ENCODE measurements around the gene KLHL28. TPM values are rescaled to one million over a fixed set of nuclear protein-coding genes. Genes with fewer than 3 reads are reported as not detected.

Gene KLHL28
- total and polyA plus RNA-seq, 8 donors, result 1.5 to 9.2 (median 5.8) TPM

DNA sequence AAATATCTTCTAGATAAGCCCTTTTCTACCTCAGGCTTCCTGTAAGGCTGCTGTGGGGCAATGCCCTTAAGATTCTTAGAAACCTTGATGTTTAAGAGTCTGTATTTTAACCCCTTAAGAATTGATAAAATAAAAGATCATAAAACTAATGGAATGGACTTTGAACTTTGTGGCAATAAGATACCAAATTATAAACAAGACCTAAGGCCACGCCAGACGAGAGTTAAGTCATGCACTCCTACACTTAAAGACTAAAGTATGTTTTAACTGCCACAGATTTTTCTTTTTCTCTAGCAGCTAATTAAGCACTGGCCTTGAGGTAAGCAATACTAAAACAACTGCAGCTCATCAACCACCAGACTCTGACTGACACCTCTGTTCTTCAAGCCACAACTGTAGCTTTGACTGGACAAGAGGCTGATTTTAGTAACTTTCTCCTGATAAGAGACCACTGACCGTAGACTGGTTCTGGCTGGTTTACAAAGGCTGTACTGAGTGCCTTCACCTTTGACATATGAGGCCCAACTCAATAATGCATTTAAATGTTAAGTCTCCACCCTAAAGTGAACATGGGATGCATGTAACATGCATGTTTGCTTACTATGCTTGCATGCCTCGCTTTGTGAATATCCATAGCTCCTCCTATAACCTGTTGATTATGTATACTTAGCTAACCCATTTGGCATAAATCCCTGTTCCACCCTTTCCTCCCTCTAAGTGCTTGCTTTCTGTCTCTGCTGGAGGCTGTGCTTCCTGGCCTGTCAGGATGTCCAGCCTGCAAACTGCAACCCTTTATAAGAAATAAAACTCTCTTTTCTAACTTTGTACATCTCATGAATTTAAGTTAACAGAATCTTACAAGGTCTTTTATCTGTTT lies 71.9 kb downstream of the KLHL28 start:
- no peaks in the 10 kb centered on the region for H3K9me3 ChIP-seq
- H3K4me1 ChIP-seq, result no peaks in the 10 kb centered on the region
- H3K27ac ChIP-seq, result no peak overlapping the region
- FAIRE-seq (no peak), ATAC-seq (no peak), DNase-seq (no peak)
- H3K27me3 ChIP-seq, result no peaks in the 10 kb centered on the region
- H3K4me3 ChIP-seq, result no peak overlapping the region
- H3K36me3 ChIP-seq, result no peaks in the 10 kb centered on the region
- TF ChIP-seq, protein P1, sequence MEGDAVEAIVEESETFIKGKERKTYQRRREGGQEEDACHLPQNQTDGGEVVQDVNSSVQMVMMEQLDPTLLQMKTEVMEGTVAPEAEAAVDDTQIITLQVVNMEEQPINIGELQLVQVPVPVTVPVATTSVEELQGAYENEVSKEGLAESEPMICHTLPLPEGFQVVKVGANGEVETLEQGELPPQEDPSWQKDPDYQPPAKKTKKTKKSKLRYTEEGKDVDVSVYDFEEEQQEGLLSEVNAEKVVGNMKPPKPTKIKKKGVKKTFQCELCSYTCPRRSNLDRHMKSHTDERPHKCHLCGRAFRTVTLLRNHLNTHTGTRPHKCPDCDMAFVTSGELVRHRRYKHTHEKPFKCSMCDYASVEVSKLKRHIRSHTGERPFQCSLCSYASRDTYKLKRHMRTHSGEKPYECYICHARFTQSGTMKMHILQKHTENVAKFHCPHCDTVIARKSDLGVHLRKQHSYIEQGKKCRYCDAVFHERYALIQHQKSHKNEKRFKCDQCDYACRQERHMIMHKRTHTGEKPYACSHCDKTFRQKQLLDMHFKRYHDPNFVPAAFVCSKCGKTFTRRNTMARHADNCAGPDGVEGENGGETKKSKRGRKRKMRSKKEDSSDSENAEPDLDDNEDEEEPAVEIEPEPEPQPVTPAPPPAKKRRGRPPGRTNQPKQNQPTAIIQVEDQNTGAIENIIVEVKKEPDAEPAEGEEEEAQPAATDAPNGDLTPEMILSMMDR (IDR thresholded peaks at IDR 0.05), result no peak
- WGBS, 2 donors, result 59 to 65% methylated on average over 4 of the region's 4 CpGs
- intact Hi-C loops (cut with DNase I), result no loop called here

DNA sequence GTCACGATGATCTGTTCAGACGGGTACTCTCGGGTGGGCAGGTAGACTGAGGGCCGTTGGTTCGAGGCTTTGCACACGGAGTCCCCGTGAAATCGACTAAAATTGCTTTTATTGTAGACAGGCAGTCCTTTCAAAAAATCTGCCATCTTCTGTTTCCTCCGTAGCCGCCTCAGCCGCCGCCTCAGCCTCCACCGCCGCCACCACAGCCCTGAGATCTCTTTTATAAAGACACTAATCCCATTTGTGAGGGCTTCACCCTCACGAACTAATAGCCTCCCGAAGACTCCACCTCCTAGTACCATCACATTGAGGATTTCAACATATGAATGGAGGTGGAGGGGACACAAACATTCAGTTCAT lies 74.2 kb downstream of the KLHL28 start:
- no peak for ATAC-seq
- FAIRE-seq, result no peak
- 88 to 95% methylated on average over 16 of the region's 16 CpGs for WGBS, 2 donors
- Histone ChIP-seq H3K27ac (no peak overlapping the region), H3K9me3 (no peaks in the 10 kb centered on the region), H3K36me3 (no peaks in the 10 kb centered on the region), H3K27me3 (no peaks in the 10 kb centered on the region), H3K4me1 (no peaks in the 10 kb centered on the region), H3K4me3 (no peak overlapping the region)
- TF ChIP-seq, protein P1 (IDR thresholded peaks at IDR 0.05), result no peak
- no peak for DNase-seq
- intact Hi-C loops (cut with DNase I), result no loop called here

DNA sequence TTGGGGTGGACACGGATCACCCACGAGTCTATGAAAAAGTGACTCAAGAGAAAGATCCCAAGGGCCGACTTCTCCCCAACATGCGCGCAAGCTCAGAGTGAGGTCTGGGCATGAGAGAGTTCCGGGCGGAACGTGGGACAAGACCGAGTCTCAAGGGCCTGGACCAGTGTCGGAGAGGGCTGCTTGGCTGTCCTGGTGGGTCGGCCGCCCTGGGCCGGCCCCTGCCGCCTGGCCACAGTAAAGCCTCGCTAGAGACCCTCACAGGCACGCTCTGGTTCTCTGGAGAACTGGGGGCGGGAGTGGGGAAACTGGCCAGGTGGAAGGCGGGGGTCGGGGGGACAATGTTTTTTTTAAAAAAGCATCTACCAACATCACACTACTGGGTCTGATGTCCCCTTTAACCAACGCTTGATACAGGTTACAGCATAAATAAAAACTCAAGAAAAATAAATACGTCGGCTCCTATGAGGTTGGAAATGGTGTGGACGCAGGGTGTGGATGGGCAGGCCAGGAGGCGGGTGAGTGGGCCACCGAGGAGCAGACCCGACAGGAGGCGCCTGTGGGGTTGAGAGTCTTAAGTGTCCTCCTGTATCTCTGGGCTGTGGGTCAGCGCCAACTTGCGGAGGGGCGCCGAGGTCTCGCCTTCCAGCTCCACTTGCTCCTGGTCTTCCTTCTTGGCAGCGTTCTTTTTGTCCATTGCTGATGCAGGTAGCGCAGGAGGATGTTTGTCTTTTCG lies 74.7 kb downstream of the KLHL28 start:
- intact Hi-C loops (cut with DNase I), result no loop called here
- no peaks in the 10 kb centered on the region for H3K4me1 ChIP-seq
- DNase-seq (no peak), ATAC-seq (no peak), FAIRE-seq (no peak)
- H3K4me3 ChIP-seq, result no peak overlapping the region
- TF ChIP-seq, protein P1 (IDR thresholded peaks at IDR 0.05), result no peak
- H3K9me3 ChIP-seq, result no peaks in the 10 kb centered on the region
- H3K27ac ChIP-seq, result no peak overlapping the region
- no peaks in the 10 kb centered on the region for H3K27me3 ChIP-seq
- WGBS, 2 donors, result 88 to 92% methylated on average over 35 of the region's 35 CpGs
- H3K36me3 ChIP-seq, result no peaks in the 10 kb centered on the region

DNA sequence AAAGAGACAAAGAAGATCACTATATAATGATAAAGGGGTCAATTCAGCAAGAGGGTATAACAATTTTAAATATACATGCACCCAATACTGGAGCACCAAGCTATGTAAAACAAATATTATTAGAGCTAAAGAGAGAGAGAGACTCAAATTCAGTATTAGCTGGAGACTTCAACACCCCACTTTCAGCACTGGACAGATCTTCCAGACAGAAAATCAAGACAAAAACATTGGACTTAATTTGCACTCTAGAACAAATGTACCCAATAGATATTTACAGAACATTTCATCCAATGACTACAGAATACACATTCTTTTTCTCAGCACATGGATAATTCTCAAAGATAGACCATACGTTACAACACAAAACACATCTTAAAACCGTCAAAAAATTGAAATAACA lies 81.0 kb downstream of the KLHL28 start:
- Histone ChIP-seq H3K4me1 (no peaks in the 10 kb centered on the region), H3K27ac (no peak overlapping the region), H3K4me3 (no peak overlapping the region), H3K27me3 (no peaks in the 10 kb centered on the region), H3K9me3 (no peaks in the 10 kb centered on the region), H3K36me3 (no peaks in the 10 kb centered on the region)
- intact Hi-C loops (cut with DNase I), result no loop called here
- DNase-seq, result no peak
- no peak for ATAC-seq
- WGBS, 2 donors, result 70 to 82% methylated on average over 2 of the region's 2 CpGs
- TF ChIP-seq, protein P1 (IDR thresholded peaks at IDR 0.05), result no peak
- no peak for FAIRE-seq

Other genes with a start within 250 kb of the KLHL28 start
- 10 to 100 TPM in 1 of 6 donors, 1 to 10 TPM in 5; 6.6 to 13.3 (median 7.8) TPM for gene TOGARAM1, start 243 bp upstream of the KLHL28 start, total RNA-seq
- 1 to 10 TPM; 3.4 to 7.3 TPM for gene TOGARAM1, start 243 bp upstream of the KLHL28 start, polyA plus RNA-seq
- 10 to 100 TPM; 13.2 to 25.4 (median 22.2) TPM for gene PRPF39, start 122.2 kb upstream of the KLHL28 start, total RNA-seq
- 10 to 100 TPM; 27.0 to 36.8 TPM for gene PRPF39, start 122.2 kb upstream of the KLHL28 start, polyA plus RNA-seq
- 10 to 100 TPM; 11.0 to 28.4 (median 13.9) TPM for gene FKBP3, start 172.5 kb upstream of the KLHL28 start, total RNA-seq
- gene FKBP3, start 172.5 kb upstream of the KLHL28 start, polyA plus RNA-seq, result 10 to 100 TPM; 44.6 to 65.3 TPM
- 1 to 10 TPM; 1.7 to 3.8 (median 2.1) TPM for gene FANCM, start 174.0 kb upstream of the KLHL28 start, total RNA-seq
- 1 to 10 TPM; 1.7 to 1.8 TPM for gene FANCM, start 174.0 kb upstream of the KLHL28 start, polyA plus RNA-seq